GM12892 (cell line): ENCODE measurements around the gene SLC35F1.

Experiments
- POLR2A ChIP-seq: IDR thresholded peaks from 2 replicates; pipeline ENCODE4 v1.6.1; 2011; ENCODE audit warnings: low read depth, low read length, control low read depth
- POLR2AphosphoS5 ChIP-seq: IDR thresholded peaks from 2 replicates; pipeline ENCODE4 v1.6.1; 2011; ENCODE audit warnings: low read depth, low read length, control low read depth
- TAF1 ChIP-seq: IDR thresholded peaks from 2 replicates; pipeline ENCODE4 v1.6.1; 2011; ENCODE audit warnings: low read depth, mild to moderate bottlenecking, control low read depth, low read length, borderline replicate concordance

GRCh38 chr6:117932001-117932400 lies 24.9 kb downstream of the SLC35F1 start:
- no peak for TF ChIP-seq TAF1
- no peak for TF ChIP-seq POLR2A
- no peak for TF ChIP-seq POLR2AphosphoS5
